ENCODE data around the gene CD53. TPM values are rescaled to one million over a fixed set of nuclear protein-coding genes. Genes with fewer than 3 reads are reported as not detected.
"Not testable (repeated sequence)": the region's sequence is repeated elsewhere in the genome, so short reads cannot be mapped to it uniquely, and the experiment has no call there.

The CD53 gene
- polyA plus RNA-seq: 1,000 to 10,000 TPM in 2 of 3 donors, 100 to 1,000 TPM in 1; 997 to 1,455 (median 1,434) TPM

GRCh38 chr1:110872745-110873720 is at the start of gene CD53:
Gene CD53, plus strand, starts transcription at chr1:110873148. Its CDS starts 18,261 bp downstream, at chr1:110891409.
- peaks cover 47 to 61% of the 10 kb centered on the region in 2 donors for H3K4me1 Mint-ChIP-seq
- H3K27me3 Mint-ChIP-seq (ENCODE audit: low read depth in 3 of 3): peaks cover 0 to 9% (median 0%) of the 10 kb centered on the region in 3 donors
- no peaks in the 10 kb centered on the region for H3K9me3 Mint-ChIP-seq
- peak; percentile 70 to 73 (median 72) for DNase-seq
- peak within 1 kb of the TSS; percentile 96 to 99 (median 98) for H3K4me3 Mint-ChIP-seq
- peak within 1 kb of the TSS; percentile 95 to 100 (median 98) for H3K27ac Mint-ChIP-seq
- H3K36me3 Mint-ChIP-seq: peaks cover 4 to 12% (median 9%) of the 10 kb centered on the region in 3 donors

GRCh38 chr1:110824192-110824591 is 48.8 kb upstream of the CD53 start:
- Mint-ChIP-seq H3K27me3 (ENCODE audit: low read depth in 3 of 3) (peaks cover 4 to 6% (median 5%) of the 10 kb centered on the region in 3 donors), H3K27ac (no peak overlapping the region), H3K4me1 (no peaks in the 10 kb centered on the region), H3K4me3 (no peak overlapping the region), H3K9me3 (peaks cover 0 to 9% (median 2%) of the 10 kb centered on the region in 6 donors), H3K36me3 (peaks cover 0 to 4% (median 0%) of the 10 kb centered on the region in 3 donors)
- DNase-seq: no peak

GRCh38 chr1:110829955-110830553 is 42.9 kb upstream of the CD53 start:
- H3K27ac Mint-ChIP-seq: no peak overlapping the region
- H3K36me3 Mint-ChIP-seq: peaks cover 0 to 4% (median 0%) of the 10 kb centered on the region in 3 donors
- no peak overlapping the region for H3K4me3 Mint-ChIP-seq
- DNase-seq: peak; percentile 21 to 45 (median 35)
- H3K27me3 Mint-ChIP-seq (ENCODE audit: low read depth in 3 of 3): peaks cover 5 to 12% (median 7%) of the 10 kb centered on the region in 3 donors
- H3K9me3 Mint-ChIP-seq: peaks cover 0 to 4% (median 0%) of the 10 kb centered on the region in 6 donors
- no peaks in the 10 kb centered on the region for H3K4me1 Mint-ChIP-seq

GRCh38 chr1:110833779-110834178 is 39.2 kb upstream of the CD53 start:
- not testable (repeated sequence) for H3K36me3 Mint-ChIP-seq, H3K4me1 Mint-ChIP-seq, H3K4me3 Mint-ChIP-seq, H3K9me3 Mint-ChIP-seq, DNase-seq, H3K27ac Mint-ChIP-seq
- H3K27me3 Mint-ChIP-seq (ENCODE audit: low read depth in 3 of 3): peaks cover 3 to 15% (median 5%) of the 10 kb centered on the region in 3 donors

- H3K36me3 Mint-ChIP-seq: peaks cover 0 to 3% (median 0%) of the 10 kb centered on the region in 3 donors
Observed at GRCh38 chr1:110846861-110847260, 26.1 kb upstream of the CD53 start.

GRCh38 chr1:110850145-110850544 is 22.8 kb upstream of the CD53 start:
- Mint-ChIP-seq H3K4me1 (peaks cover 0 to 1% of the 10 kb centered on the region in 2 donors), H3K4me3 (no peak overlapping the region), H3K36me3 (peaks cover 0 to 5% (median 0%) of the 10 kb centered on the region in 3 donors), H3K27ac (no peak overlapping the region), H3K27me3 (ENCODE audit: low read depth in 3 of 3) (peaks cover 0 to 2% (median 0%) of the 10 kb centered on the region in 3 donors), H3K9me3 (peaks cover 0 to 2% (median 0%) of the 10 kb centered on the region in 6 donors)
- DNase-seq: no peak

More at GRCh38 chr1:110846861-110847260, 26.1 kb upstream of the CD53 start:
- DNase-seq: no peak
- peaks cover 0 to 5% (median 5%) of the 10 kb centered on the region in 3 donors for H3K27me3 Mint-ChIP-seq (ENCODE audit: low read depth in 3 of 3)
- no peaks in the 10 kb centered on the region for H3K4me1 Mint-ChIP-seq
- H3K27ac Mint-ChIP-seq: no peak overlapping the region
- no peak overlapping the region for H3K4me3 Mint-ChIP-seq
- H3K9me3 Mint-ChIP-seq: peaks cover 0 to 2% (median 0%) of the 10 kb centered on the region in 6 donors

GRCh38 chr1:110850627-110851026 is 22.3 kb upstream of the CD53 start:
- Mint-ChIP-seq H3K4me3 (no peak overlapping the region), H3K9me3 (peaks cover 0 to 2% (median 0%) of the 10 kb centered on the region in 6 donors)

GRCh38 chr1:110853135-110853534 is 19.8 kb upstream of the CD53 start:
- no peak overlapping the region for H3K4me3 Mint-ChIP-seq
- peaks cover 0 to 4% (median 2%) of the 10 kb centered on the region in 3 donors for H3K27me3 Mint-ChIP-seq (ENCODE audit: low read depth in 3 of 3)
- peak overlapping the region in 1 of 6 donors; percentile 10 for H3K27ac Mint-ChIP-seq

More at GRCh38 chr1:110850627-110851026, 22.3 kb upstream of the CD53 start:
- H3K27me3 Mint-ChIP-seq (ENCODE audit: low read depth in 3 of 3): peaks cover 0 to 2% (median under 1%) of the 10 kb centered on the region in 3 donors
- no peak overlapping the region for H3K27ac Mint-ChIP-seq
- DNase-seq: no peak
- peaks cover 0 to 1% of the 10 kb centered on the region in 2 donors for H3K4me1 Mint-ChIP-seq
- H3K36me3 Mint-ChIP-seq: peaks cover 0 to 3% (median 0%) of the 10 kb centered on the region in 3 donors

GRCh38 chr1:110856410-110856809 is 16.5 kb upstream of the CD53 start:
- H3K27ac Mint-ChIP-seq: no peak overlapping the region
- no peak overlapping the region for H3K4me3 Mint-ChIP-seq
- DNase-seq: no peak
- peaks cover 0 to 3% (median 0%) of the 10 kb centered on the region in 3 donors for H3K36me3 Mint-ChIP-seq
- no peaks in the 10 kb centered on the region for H3K9me3 Mint-ChIP-seq
- H3K4me1 Mint-ChIP-seq: peaks cover 0 to 1% of the 10 kb centered on the region in 2 donors
- peaks cover 2 to 4% (median 2%) of the 10 kb centered on the region in 3 donors for H3K27me3 Mint-ChIP-seq (ENCODE audit: low read depth in 3 of 3)

More at GRCh38 chr1:110853135-110853534, 19.8 kb upstream of the CD53 start:
- no peaks in the 10 kb centered on the region for H3K9me3 Mint-ChIP-seq
- H3K36me3 Mint-ChIP-seq: peaks cover 0 to 3% (median 0%) of the 10 kb centered on the region in 3 donors
- H3K4me1 Mint-ChIP-seq: peaks cover 0 to 1% of the 10 kb centered on the region in 2 donors
- no peak for DNase-seq

- no peak for DNase-seq
- peaks cover 1 to 4% (median 4%) of the 10 kb centered on the region in 3 donors for H3K27me3 Mint-ChIP-seq (ENCODE audit: low read depth in 3 of 3)
- peaks cover 0 to 3% (median 0%) of the 10 kb centered on the region in 3 donors for H3K36me3 Mint-ChIP-seq
- peaks cover 1 to 2% of the 10 kb centered on the region in 2 donors for H3K4me1 Mint-ChIP-seq
- no peak overlapping the region for H3K27ac Mint-ChIP-seq
- H3K4me3 Mint-ChIP-seq: no peak overlapping the region
- no peaks in the 10 kb centered on the region for H3K9me3 Mint-ChIP-seq
Observed at GRCh38 chr1:110857964-110858948, 14.7 kb upstream of the CD53 start.

GRCh38 chr1:110859062-110859461 is 13.9 kb upstream of the CD53 start:
- Mint-ChIP-seq H3K27ac (no peak overlapping the region), H3K36me3 (peaks cover 0 to 1% (median 0%) of the 10 kb centered on the region in 3 donors), H3K4me1 (peaks cover 0 to 6% of the 10 kb centered on the region in 2 donors), H3K9me3 (no peaks in the 10 kb centered on the region), H3K4me3 (no peak overlapping the region), H3K27me3 (ENCODE audit: low read depth in 3 of 3) (peaks cover 1 to 7% (median 7%) of the 10 kb centered on the region in 3 donors)
- DNase-seq: no peak

- no peak for DNase-seq
- Mint-ChIP-seq H3K27ac (no peak overlapping the region), H3K4me1 (peaks cover 0 to 6% of the 10 kb centered on the region in 2 donors), H3K27me3 (ENCODE audit: low read depth in 3 of 3) (peaks cover 3 to 10% (median 7%) of the 10 kb centered on the region in 3 donors), H3K4me3 (no peak overlapping the region), H3K9me3 (peaks cover 0 to 6% (median 3%) of the 10 kb centered on the region in 6 donors), H3K36me3 (peaks cover 4 to 9% (median 7%) of the 10 kb centered on the region in 3 donors)
Observed at GRCh38 chr1:110860174-110860573, 12.8 kb upstream of the CD53 start.

Data from immature natural killer cell (primary cell).